Upper lobe of right lung (tissue), 1 donor: ENCODE measurements around the gene SIAH3. TPM values are rescaled to one million over a fixed set of nuclear protein-coding genes. Genes with fewer than 3 reads are reported as not detected.

Experiments
- ATAC-seq: fragments of 200-7000 bp; cut with Tn5 transposase; one replicate; pipeline ENCODE4 v1.9.1; 2020; ENCODE audit warnings: mild to moderate bottlenecking, moderate library complexity
- DNase-seq: peaks from one replicate; pipeline ENCODE4 v3.0.0-alpha.2; 2020
- H3K27ac ChIP-seq: fragments of 200-600 bp; one replicate; pipeline ENCODE4 v1.8.0; 2022
- H3K27me3 ChIP-seq: fragments of 200-600 bp; one replicate; pipeline ENCODE4 v1.8.0; 2022; ENCODE audit warnings: mild to moderate bottlenecking
- H3K36me3 ChIP-seq: fragments of 200-600 bp; one replicate; pipeline ENCODE4 v1.8.0; 2022
- H3K4me1 ChIP-seq: fragments of 200-600 bp; one replicate; pipeline ENCODE4 v1.8.0; 2022
- H3K4me3 ChIP-seq: fragments of 200-600 bp; one replicate; pipeline ENCODE4 v1.8.0; 2022; ENCODE audit warnings: mild to moderate bottlenecking
- H3K9me3 ChIP-seq: fragments of 200-600 bp; one replicate; pipeline ENCODE4 v1.8.0; 2022
- intact Hi-C: fragments of 100-400 bp; cut with DNase I; formaldehyde crosslinking; loops from one replicate; pipeline ENCODE4 v1.11.0; 2022
- total RNA-seq: library from RNA; stranded (reverse); fragmentation: NEBNext Ultra II Directional; extraction: Animal tissue kit (Norgen Biotek cat#: 25700); gene quantifications from one replicate; pipeline ENCODE4 v1.2.1, GENCODE V29; 2021
- TF ChIP-seq, protein P1 (sequence below): fragments of 200-600 bp; IDR thresholded peaks from one replicate; pipeline ENCODE4 v1.8.0; 2022; ENCODE audit warnings: antibody characterized with exemption
- donor health status: DM: no; HTN: yes; CAD: no; lungs with severe emphysema.

Gene SIAH3
- total RNA-seq, 1 donor from 2014 or later, result not detected

DNA sequence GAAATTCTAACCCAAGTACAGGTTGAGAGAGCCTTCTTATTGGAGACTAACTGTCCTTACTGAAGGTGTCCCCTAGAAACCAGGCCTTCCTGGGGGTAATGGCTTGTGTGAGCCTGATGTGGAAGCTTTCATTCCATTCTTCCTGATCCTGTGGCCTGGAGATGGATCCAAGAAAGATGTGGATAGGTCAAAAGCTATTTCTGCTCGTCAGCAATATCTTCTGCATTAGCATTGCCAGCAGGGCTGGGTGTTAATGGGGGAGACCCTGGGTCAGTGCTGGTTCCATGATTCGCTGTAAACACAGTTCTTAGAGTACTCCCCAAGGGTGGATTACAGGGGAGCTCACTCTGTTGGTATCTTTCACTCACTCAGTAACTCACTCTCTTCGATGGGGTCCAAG, 106.6 kb downstream of the SIAH3 start:
- DNase-seq, result no peak
- intact Hi-C loops, result no loop called here
- no peak overlapping the region for H3K27ac ChIP-seq
- ATAC-seq, result no peak
- no peak overlapping the region for H3K4me3 ChIP-seq
- TF ChIP-seq, protein P1, sequence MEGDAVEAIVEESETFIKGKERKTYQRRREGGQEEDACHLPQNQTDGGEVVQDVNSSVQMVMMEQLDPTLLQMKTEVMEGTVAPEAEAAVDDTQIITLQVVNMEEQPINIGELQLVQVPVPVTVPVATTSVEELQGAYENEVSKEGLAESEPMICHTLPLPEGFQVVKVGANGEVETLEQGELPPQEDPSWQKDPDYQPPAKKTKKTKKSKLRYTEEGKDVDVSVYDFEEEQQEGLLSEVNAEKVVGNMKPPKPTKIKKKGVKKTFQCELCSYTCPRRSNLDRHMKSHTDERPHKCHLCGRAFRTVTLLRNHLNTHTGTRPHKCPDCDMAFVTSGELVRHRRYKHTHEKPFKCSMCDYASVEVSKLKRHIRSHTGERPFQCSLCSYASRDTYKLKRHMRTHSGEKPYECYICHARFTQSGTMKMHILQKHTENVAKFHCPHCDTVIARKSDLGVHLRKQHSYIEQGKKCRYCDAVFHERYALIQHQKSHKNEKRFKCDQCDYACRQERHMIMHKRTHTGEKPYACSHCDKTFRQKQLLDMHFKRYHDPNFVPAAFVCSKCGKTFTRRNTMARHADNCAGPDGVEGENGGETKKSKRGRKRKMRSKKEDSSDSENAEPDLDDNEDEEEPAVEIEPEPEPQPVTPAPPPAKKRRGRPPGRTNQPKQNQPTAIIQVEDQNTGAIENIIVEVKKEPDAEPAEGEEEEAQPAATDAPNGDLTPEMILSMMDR, result no peak
- no peaks in the 10 kb centered on the region for H3K36me3 ChIP-seq
- H3K9me3 ChIP-seq, result no peaks in the 10 kb centered on the region
- H3K4me1 ChIP-seq, result no peaks in the 10 kb centered on the region
- H3K27me3 ChIP-seq, result no peaks in the 10 kb centered on the region

GRCh38 chr13:45742985-45743384, 108.6 kb downstream of the SIAH3 start:
- intact Hi-C loops, result no loop called here
- no peaks in the 10 kb centered on the region for H3K9me3 ChIP-seq
- TF ChIP-seq, protein P1, result no peak
- H3K36me3 ChIP-seq, result no peaks in the 10 kb centered on the region
- no peak for DNase-seq
- no peak overlapping the region for H3K27ac ChIP-seq
- no peaks in the 10 kb centered on the region for H3K4me1 ChIP-seq
- H3K4me3 ChIP-seq, result no peak overlapping the region
- H3K27me3 ChIP-seq, result no peaks in the 10 kb centered on the region
- ATAC-seq, result no peak

- H3K4me3 ChIP-seq, result no peak overlapping the region
- ATAC-seq (no peak), DNase-seq (no peak)
- no peaks in the 10 kb centered on the region for H3K27me3 ChIP-seq
- TF ChIP-seq, protein P1, result peak; percentile 12
- no peaks in the 10 kb centered on the region for H3K36me3 ChIP-seq
- H3K4me1 ChIP-seq, result no peaks in the 10 kb centered on the region
- H3K9me3 ChIP-seq, result no peaks in the 10 kb centered on the region
- no peak overlapping the region for H3K27ac ChIP-seq
- intact Hi-C loops, result no loop called here
These were observed 114.0 kb downstream of the SIAH3 start for GRCh38 chr13:45737571-45738017.

GRCh38 chr13:45733361-45733760, 118.2 kb downstream of the SIAH3 start:
- Histone ChIP-seq H3K9me3 (no peaks in the 10 kb centered on the region), H3K27me3 (no peaks in the 10 kb centered on the region), H3K4me3 (no peak overlapping the region), H3K36me3 (no peaks in the 10 kb centered on the region), H3K4me1 (no peaks in the 10 kb centered on the region), H3K27ac (no peak overlapping the region)
- intact Hi-C loops, result no loop called here
- TF ChIP-seq, protein P1, result no peak
- no peak for ATAC-seq
- no peak for DNase-seq

GRCh38 chr13:45732916-45733315, 118.6 kb downstream of the SIAH3 start:
- DNase-seq (no peak), ATAC-seq (no peak)
- TF ChIP-seq, protein P1, result no peak
- H3K4me1 ChIP-seq, result no peaks in the 10 kb centered on the region
- H3K36me3 ChIP-seq, result no peaks in the 10 kb centered on the region
- intact Hi-C loops, result no loop called here
- H3K27ac ChIP-seq, result no peak overlapping the region
- no peaks in the 10 kb centered on the region for H3K27me3 ChIP-seq
- no peaks in the 10 kb centered on the region for H3K9me3 ChIP-seq
- no peak overlapping the region for H3K4me3 ChIP-seq

DNA sequence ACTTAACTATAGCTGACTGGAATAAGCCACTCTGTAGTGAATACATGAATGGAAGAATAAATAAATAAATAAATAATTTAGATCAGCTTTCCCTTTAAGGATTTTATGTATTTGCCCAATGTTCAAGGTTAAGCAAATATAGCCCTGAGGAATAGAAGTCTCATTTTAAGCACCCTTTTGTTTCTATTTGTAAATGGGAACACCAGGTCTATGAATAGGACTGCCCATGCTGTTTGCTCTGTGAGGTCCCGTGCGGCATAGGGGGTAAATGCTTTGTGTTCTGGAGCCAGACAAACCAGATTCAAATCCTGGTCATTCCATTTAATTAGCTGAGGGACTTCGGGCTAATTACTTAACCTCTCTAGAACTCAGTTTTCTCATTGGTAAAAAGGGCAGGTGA, 120.1 kb downstream of the SIAH3 start:
- no peaks in the 10 kb centered on the region for H3K4me1 ChIP-seq
- DNase-seq, result no peak
- H3K36me3 ChIP-seq, result no peaks in the 10 kb centered on the region
- no peak for ATAC-seq
- no peak overlapping the region for H3K27ac ChIP-seq
- no peaks in the 10 kb centered on the region for H3K9me3 ChIP-seq
- H3K27me3 ChIP-seq, result no peaks in the 10 kb centered on the region
- no peak overlapping the region for H3K4me3 ChIP-seq
- intact Hi-C loops, result no loop called here
- TF ChIP-seq, protein P1, result no peak
